ENCODE measurements around the gene SDHA.
A peak's percentile ranks its signal among the peaks of the same experiment; 100 is the strongest.
"Not testable (repeated sequence)": the region's sequence is repeated elsewhere in the genome, so short reads cannot be mapped to it uniquely, and the experiment has no call there.

Gene SDHA

GRCh38 chr5:273091-273490, 55.0 kb downstream of the SDHA start:
- not testable (repeated sequence) for H3K4me3 ChIP-seq (ENCODE audit: insufficient read depth, low read length, poor library complexity, severe bottlenecking); H3K36me3 ChIP-seq (ENCODE audit: low read length); H3K9me2 ChIP-seq (replicated peaks; ENCODE audit: insufficient read depth, low read length); H3K27ac ChIP-seq (ENCODE audit: low read depth, low read length); H3K9me3 ChIP-seq (ENCODE audit: insufficient read depth, low read length); H3K27me3 ChIP-seq (ENCODE audit: low read length); H3K9ac ChIP-seq (ENCODE audit: low read length); H4K20me1 ChIP-seq (ENCODE audit: low read depth, low read length); H2AFZ ChIP-seq (ENCODE audit: low read depth, low read length, severe bottlenecking)
- Histone ChIP-seq H3K4me2 (ENCODE audit: low read depth, low read length, poor library complexity, severe bottlenecking) (peak overlapping the region; percentile 40), H3F3A (ENCODE audit: insufficient read depth) (peaks cover 12% of the 10 kb centered on the region), H3K79me2 (ENCODE audit: insufficient read depth, low read length) (peaks cover 49% of the 10 kb centered on the region)

DNA sequence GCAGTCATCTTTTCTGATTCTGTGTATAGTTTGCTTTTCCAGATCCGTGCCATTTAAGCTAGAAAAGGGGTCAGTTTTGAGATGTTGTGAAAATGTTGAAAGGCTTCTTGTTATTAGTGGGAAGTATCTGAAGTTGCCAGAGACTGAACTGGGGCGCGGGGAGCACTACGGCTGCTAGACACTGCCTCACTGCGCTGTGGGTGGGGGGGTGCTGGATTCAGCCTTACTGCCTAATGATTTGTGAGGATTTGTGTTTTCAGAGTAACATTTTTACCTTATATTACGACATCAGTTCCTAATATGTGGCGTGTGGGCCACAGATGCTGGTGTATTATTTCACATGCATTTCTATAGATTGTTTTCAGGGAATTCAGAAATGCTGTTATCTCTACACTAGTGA, 55.4 kb downstream of the SDHA start:
- H3K4me3 ChIP-seq (ENCODE audit: insufficient read depth, low read length, poor library complexity, severe bottlenecking); H3K9me3 ChIP-seq (ENCODE audit: insufficient read depth, low read length); H3K27me3 ChIP-seq (ENCODE audit: low read length); H3K9me2 ChIP-seq (replicated peaks; ENCODE audit: insufficient read depth, low read length); H3K4me2 ChIP-seq (ENCODE audit: low read depth, low read length, poor library complexity, severe bottlenecking); H3K36me3 ChIP-seq (ENCODE audit: low read length); H3K9ac ChIP-seq (ENCODE audit: low read length); H3K27ac ChIP-seq (ENCODE audit: low read depth, low read length); H4K20me1 ChIP-seq (ENCODE audit: low read depth, low read length); H2AFZ ChIP-seq (ENCODE audit: low read depth, low read length, severe bottlenecking): not testable (repeated sequence)
- H3K79me2 ChIP-seq (ENCODE audit: insufficient read depth, low read length), result peaks cover 53% of the 10 kb centered on the region
- H3F3A ChIP-seq (ENCODE audit: insufficient read depth), result peaks cover 12% of the 10 kb centered on the region

- H3K27me3 ChIP-seq (ENCODE audit: low read length); H3K36me3 ChIP-seq (ENCODE audit: low read length); H3K9me3 ChIP-seq (ENCODE audit: insufficient read depth, low read length); H3K4me3 ChIP-seq (ENCODE audit: insufficient read depth, low read length, poor library complexity, severe bottlenecking); H4K20me1 ChIP-seq (ENCODE audit: low read depth, low read length); H3F3A ChIP-seq (ENCODE audit: insufficient read depth); H3K9me2 ChIP-seq (replicated peaks; ENCODE audit: insufficient read depth, low read length); H2AFZ ChIP-seq (ENCODE audit: low read depth, low read length, severe bottlenecking); H3K4me2 ChIP-seq (ENCODE audit: low read depth, low read length, poor library complexity, severe bottlenecking); H3K9ac ChIP-seq (ENCODE audit: low read length); H3K27ac ChIP-seq (ENCODE audit: low read depth, low read length): not testable (repeated sequence)
- peaks cover 61% of the 10 kb centered on the region for H3K79me2 ChIP-seq (ENCODE audit: insufficient read depth, low read length)
Observed at GRCh38 chr5:274346-274745, 56.2 kb downstream of the SDHA start.

GRCh38 chr5:278646-279045, 60.5 kb downstream of the SDHA start:
- no peaks in the 10 kb centered on the region for H4K20me1 ChIP-seq (ENCODE audit: low read depth, low read length)
- H3K79me2 ChIP-seq (ENCODE audit: insufficient read depth, low read length), result peaks cover 76% of the 10 kb centered on the region
- H3K27ac ChIP-seq (ENCODE audit: low read depth, low read length), result no peak overlapping the region

DNA sequence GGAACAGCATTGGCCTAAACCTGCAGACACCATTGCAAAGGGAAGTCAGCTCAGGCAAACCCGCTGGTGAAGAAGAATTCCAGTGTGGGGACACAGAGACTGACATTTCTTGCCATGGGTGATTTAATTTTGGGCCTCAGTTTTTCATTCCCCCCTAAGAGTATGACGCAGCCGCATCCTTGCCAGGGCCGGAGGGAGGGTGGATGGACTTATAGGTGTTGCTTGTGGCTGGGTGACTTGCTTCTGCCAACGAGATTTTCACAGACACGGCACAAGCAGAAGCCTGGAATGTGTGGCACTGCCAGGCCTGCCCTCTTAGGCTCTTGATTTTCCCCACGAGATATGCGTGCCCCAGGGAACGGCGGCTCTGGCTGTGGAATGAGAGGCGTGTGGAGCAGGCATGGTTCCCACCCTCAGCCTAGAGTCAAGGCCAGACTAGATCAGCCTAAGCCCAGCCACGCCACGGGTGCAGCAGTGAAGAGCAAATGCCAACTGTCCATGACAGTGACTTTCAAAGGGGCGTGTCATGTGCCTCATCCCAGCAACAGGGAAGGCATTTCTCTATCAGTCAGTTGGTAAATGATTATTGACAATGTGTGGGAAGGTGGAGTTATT, 61.0 kb downstream of the SDHA start:
- peaks cover 76% of the 10 kb centered on the region for H3K79me2 ChIP-seq (ENCODE audit: insufficient read depth, low read length)
- H3K27me3 ChIP-seq (ENCODE audit: low read length); H3F3A ChIP-seq (ENCODE audit: insufficient read depth); H3K27ac ChIP-seq (ENCODE audit: low read depth, low read length); H3K9me2 ChIP-seq (replicated peaks; ENCODE audit: insufficient read depth, low read length); H3K36me3 ChIP-seq (ENCODE audit: low read length); H3K9ac ChIP-seq (ENCODE audit: low read length); H4K20me1 ChIP-seq (ENCODE audit: low read depth, low read length); H3K9me3 ChIP-seq (ENCODE audit: insufficient read depth, low read length); H3K4me2 ChIP-seq (ENCODE audit: low read depth, low read length, poor library complexity, severe bottlenecking); H3K4me3 ChIP-seq (ENCODE audit: insufficient read depth, low read length, poor library complexity, severe bottlenecking); H2AFZ ChIP-seq (ENCODE audit: low read depth, low read length, severe bottlenecking): not testable (repeated sequence)

More at GRCh38 chr5:278646-279045, 60.5 kb downstream of the SDHA start:
- no peaks in the 10 kb centered on the region for H3K27me3 ChIP-seq (ENCODE audit: low read length)
- H3K4me2 ChIP-seq (ENCODE audit: low read depth, low read length, poor library complexity, severe bottlenecking), result no peak overlapping the region
- H3K9me3 ChIP-seq (ENCODE audit: insufficient read depth, low read length), result no peaks in the 10 kb centered on the region
- H3K9ac ChIP-seq (ENCODE audit: low read length), result no peak overlapping the region
- TF ChIP-seq, protein P1, sequence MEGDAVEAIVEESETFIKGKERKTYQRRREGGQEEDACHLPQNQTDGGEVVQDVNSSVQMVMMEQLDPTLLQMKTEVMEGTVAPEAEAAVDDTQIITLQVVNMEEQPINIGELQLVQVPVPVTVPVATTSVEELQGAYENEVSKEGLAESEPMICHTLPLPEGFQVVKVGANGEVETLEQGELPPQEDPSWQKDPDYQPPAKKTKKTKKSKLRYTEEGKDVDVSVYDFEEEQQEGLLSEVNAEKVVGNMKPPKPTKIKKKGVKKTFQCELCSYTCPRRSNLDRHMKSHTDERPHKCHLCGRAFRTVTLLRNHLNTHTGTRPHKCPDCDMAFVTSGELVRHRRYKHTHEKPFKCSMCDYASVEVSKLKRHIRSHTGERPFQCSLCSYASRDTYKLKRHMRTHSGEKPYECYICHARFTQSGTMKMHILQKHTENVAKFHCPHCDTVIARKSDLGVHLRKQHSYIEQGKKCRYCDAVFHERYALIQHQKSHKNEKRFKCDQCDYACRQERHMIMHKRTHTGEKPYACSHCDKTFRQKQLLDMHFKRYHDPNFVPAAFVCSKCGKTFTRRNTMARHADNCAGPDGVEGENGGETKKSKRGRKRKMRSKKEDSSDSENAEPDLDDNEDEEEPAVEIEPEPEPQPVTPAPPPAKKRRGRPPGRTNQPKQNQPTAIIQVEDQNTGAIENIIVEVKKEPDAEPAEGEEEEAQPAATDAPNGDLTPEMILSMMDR (IDR thresholded peaks at IDR 0.05; ENCODE audit: insufficient read depth, low read length, poor library complexity, severe bottlenecking), result no peak
- no peak for TF ChIP-seq EZH2phosphoT487 (conservative IDR thresholded peaks at IDR 0.05; ENCODE audit: low read length)
- H3K36me3 ChIP-seq (ENCODE audit: low read length), result no peaks in the 10 kb centered on the region
- no peak overlapping the region for H3K4me3 ChIP-seq (ENCODE audit: insufficient read depth, low read length, poor library complexity, severe bottlenecking)
- no peak overlapping the region for H2AFZ ChIP-seq (ENCODE audit: low read depth, low read length, severe bottlenecking)
- H3K9me2 ChIP-seq (replicated peaks; ENCODE audit: insufficient read depth, low read length), result no peaks in the 10 kb centered on the region
- H3F3A ChIP-seq (ENCODE audit: insufficient read depth), result no peaks in the 10 kb centered on the region

All from SU-DHL-6 (cell line).